Gastroesophageal sphincter (tissue), 4 donors: Measurements from ENCODE around the gene KRT25. TPM values are rescaled to one million over a fixed set of nuclear protein-coding genes. Genes with fewer than 3 reads are reported as not detected.

Experiments used
- ATAC-seq: fragments of 150-250 bp; one replicate; pipeline ENCODE4 v1.9.1; 2016; ENCODE audit warnings: mild to moderate bottlenecking, moderate library complexity
- H3K27ac ChIP-seq, 4 donors: fragments of 200-600 bp; sonication (generic) in 3 of 4; 1 replicate in 3 of 4; 2 replicates in 1 of 4; pipeline ENCODE4 v1.5.1; 2016 to 2019
- H3K27me3 ChIP-seq: fragments of 200-600 bp; sonication (generic); one replicate; pipeline ENCODE4 v1.5.1; 2019
- H3K36me3 ChIP-seq, 2 donors: fragments of 200-600 bp; sonication (generic); one replicate each; pipeline ENCODE4 v1.5.1; 2019; ENCODE audit warnings: control low read depth in 1 of 2
- H3K4me1 ChIP-seq, 3 donors: fragments of 200-600 bp; sonication (generic); 1 replicate in 2 of 3; 2 replicates in 1 of 3; pipeline ENCODE4 v1.5.1; 2016 to 2019; ENCODE audit warnings: control low read depth in 2 of 3
- H3K4me3 ChIP-seq, 2 donors: fragments of 200-600 bp; sonication (generic); one replicate each; pipeline ENCODE4 v1.5.1; 2019; ENCODE audit warnings: mild to moderate bottlenecking in 1 of 2, moderate library complexity in 1 of 2
- H3K9me3 ChIP-seq, 3 donors: fragments of 200-600 bp; sonication (generic); one replicate each; pipeline ENCODE4 v1.5.1; 2017 to 2019; ENCODE audit warnings: control low read depth in 2 of 3
- EP300 ChIP-seq: sonication (generic); formaldehyde crosslinking; IDR thresholded peaks from one replicate; pipeline ENCODE4 v1.6.1; 2017; ENCODE audit warnings: antibody characterized with exemption, mild to moderate bottlenecking
- POLR2A ChIP-seq, 2 donors: fragments of 450-650 bp; IDR thresholded peaks; one replicate each; pipeline ENCODE4 v1.6.1; 2017; ENCODE audit warnings: antibody characterized with exemption in 2 of 2, mild to moderate bottlenecking in 2 of 2, moderate library complexity in 1 of 2
- POLR2AphosphoS5 ChIP-seq: sonication (generic); formaldehyde crosslinking; IDR thresholded peaks from one replicate; pipeline ENCODE4 v1.6.1; 2017; ENCODE audit warnings: antibody characterized with exemption
- WGBS, 2 donors: methylation state at CpG; one replicate each; pipeline ENCODE4 v1.1.5; 2018; ENCODE audit warnings: low coverage in 1 of 2; 5-methylcytosine and 5-hydroxymethylcytosine counted together
- total RNA-seq, 4 donors: library from RNA; depleted of rRNA; stranded (reverse); fragments of >200 nt; gene quantifications; one replicate each; pipeline ENCODE4 v1.1.0, GENCODE V29; 2016
- TF ChIP-seq, protein P1 (sequence below), 4 experiments: fragments of 200-600 bp in 2 of 4; fragments of 450-650 bp in 2 of 4; sonication (generic) in 1 of 4; IDR thresholded peaks; one replicate each; pipeline ENCODE4 v1.5.1; 2017 to 2019; ENCODE audit warnings: antibody characterized with exemption in 4 of 4, mild to moderate bottlenecking in 2 of 4, moderate library complexity in 2 of 4

KRT25 gene
- total RNA-seq, 4 donors from 2014 or later: not detected

DNA sequence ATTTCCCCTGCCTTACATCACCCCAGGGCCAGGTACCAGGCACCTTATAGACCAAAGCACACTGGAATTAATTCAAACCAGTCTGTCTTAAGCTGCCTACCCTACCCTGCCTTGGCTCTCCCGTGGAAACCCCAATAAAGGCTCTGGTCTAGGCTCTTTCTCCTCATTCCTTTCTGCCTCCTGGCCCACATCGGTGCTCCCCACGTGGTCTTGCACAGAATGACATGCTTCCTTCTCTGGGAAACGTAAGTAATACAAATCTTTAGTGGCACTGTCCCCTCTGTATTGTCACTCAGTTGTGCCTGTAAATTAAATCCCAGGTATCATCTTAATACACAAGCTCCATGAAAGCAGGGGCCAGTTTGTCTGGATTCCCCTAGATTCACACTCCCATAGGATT is 16.6 kb downstream of the KRT25 start:
- Histone ChIP-seq H3K27me3 (peaks cover 26% of the 10 kb centered on the region), H3K4me1 (no peaks in the 10 kb centered on the region), H3K9me3 (peaks cover 0 to 21% (median 0%) of the 10 kb centered on the region in 3 donors), H3K36me3 (no peaks in the 10 kb centered on the region), H3K4me3 (no peak overlapping the region), H3K27ac (no peak overlapping the region)
- WGBS, 2 donors: 48 to 65% methylated on average over 4 of the region's 4 CpGs
- no peak for TF ChIP-seq POLR2AphosphoS5
- TF ChIP-seq, protein P1, sequence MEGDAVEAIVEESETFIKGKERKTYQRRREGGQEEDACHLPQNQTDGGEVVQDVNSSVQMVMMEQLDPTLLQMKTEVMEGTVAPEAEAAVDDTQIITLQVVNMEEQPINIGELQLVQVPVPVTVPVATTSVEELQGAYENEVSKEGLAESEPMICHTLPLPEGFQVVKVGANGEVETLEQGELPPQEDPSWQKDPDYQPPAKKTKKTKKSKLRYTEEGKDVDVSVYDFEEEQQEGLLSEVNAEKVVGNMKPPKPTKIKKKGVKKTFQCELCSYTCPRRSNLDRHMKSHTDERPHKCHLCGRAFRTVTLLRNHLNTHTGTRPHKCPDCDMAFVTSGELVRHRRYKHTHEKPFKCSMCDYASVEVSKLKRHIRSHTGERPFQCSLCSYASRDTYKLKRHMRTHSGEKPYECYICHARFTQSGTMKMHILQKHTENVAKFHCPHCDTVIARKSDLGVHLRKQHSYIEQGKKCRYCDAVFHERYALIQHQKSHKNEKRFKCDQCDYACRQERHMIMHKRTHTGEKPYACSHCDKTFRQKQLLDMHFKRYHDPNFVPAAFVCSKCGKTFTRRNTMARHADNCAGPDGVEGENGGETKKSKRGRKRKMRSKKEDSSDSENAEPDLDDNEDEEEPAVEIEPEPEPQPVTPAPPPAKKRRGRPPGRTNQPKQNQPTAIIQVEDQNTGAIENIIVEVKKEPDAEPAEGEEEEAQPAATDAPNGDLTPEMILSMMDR (IDR thresholded peaks at IDR 0.05): no peak
- TF ChIP-seq EP300: no peak
- TF ChIP-seq POLR2A (IDR thresholded peaks at IDR 0.05): no peak
- no peak for ATAC-seq

DNA sequence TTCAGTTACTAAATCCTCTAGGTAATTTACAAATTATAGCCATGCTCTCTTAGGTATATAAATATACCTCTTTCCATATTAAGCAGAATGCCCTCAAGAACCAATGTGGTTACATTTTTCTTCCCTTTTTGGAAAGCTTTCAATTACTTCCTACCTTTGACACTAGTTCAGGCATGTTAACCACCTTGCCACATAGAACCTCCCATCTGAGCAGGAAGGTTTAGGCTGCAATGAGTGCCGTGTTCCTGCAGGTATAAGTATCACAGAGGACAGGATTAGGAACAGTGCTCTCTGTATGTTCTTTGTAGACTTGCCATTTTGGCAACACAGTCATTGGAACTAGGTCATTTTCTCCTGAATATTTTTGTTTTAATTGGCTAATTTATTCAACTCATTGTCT is 20.1 kb downstream of the KRT25 start:
- 60 to 100% methylated on average over 1 of the region's 1 CpG for WGBS, 2 donors
- H3K4me3 ChIP-seq: no peak overlapping the region
- no peaks in the 10 kb centered on the region for H3K36me3 ChIP-seq

DNA sequence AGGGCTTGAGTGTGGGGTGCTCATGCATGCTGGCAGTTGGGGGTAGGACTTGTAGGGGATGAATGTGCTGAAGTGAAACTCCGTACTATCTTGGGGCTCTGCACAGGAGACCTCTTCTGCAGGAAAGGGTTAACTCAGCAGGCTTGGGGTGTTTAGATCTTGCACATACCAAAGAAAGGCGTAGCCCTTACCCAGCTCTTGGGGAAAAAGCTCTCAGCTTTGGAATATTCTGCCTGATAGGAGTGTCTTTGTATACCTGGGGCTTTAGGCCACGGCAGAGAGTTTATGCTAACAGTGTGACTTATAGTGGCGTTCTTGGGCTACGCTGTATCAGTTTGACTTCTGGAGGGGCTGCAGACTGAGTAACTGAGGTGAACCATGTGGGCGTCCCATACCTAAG is 21.1 kb downstream of the KRT25 start:
- no peak overlapping the region for H3K27ac ChIP-seq
- no peaks in the 10 kb centered on the region for H3K4me1 ChIP-seq
- no peaks in the 10 kb centered on the region for H3K36me3 ChIP-seq
- peaks cover 16% of the 10 kb centered on the region for H3K27me3 ChIP-seq
- WGBS, 2 donors: 52 to 66% methylated on average over 4 to 6 of the region's 6 CpGs
- H3K4me3 ChIP-seq: no peak overlapping the region
- TF ChIP-seq, protein P1 (IDR thresholded peaks at IDR 0.05): no peak
- TF ChIP-seq EP300: no peak
- no peak for TF ChIP-seq POLR2AphosphoS5
- no peak for TF ChIP-seq POLR2A (IDR thresholded peaks at IDR 0.05)
- no peak for ATAC-seq
- no peaks in the 10 kb centered on the region for H3K9me3 ChIP-seq

More for the DNA sequence above, 20.1 kb downstream of the KRT25 start:
- Histone ChIP-seq H3K4me1 (no peaks in the 10 kb centered on the region), H3K27ac (no peak overlapping the region), H3K9me3 (no peaks in the 10 kb centered on the region), H3K27me3 (peaks cover 15% of the 10 kb centered on the region)
- TF ChIP-seq, protein P1 (IDR thresholded peaks at IDR 0.05): no peak
- no peak for TF ChIP-seq EP300
- no peak for TF ChIP-seq POLR2AphosphoS5
- no peak for TF ChIP-seq POLR2A (IDR thresholded peaks at IDR 0.05)
- ATAC-seq: no peak

DNA sequence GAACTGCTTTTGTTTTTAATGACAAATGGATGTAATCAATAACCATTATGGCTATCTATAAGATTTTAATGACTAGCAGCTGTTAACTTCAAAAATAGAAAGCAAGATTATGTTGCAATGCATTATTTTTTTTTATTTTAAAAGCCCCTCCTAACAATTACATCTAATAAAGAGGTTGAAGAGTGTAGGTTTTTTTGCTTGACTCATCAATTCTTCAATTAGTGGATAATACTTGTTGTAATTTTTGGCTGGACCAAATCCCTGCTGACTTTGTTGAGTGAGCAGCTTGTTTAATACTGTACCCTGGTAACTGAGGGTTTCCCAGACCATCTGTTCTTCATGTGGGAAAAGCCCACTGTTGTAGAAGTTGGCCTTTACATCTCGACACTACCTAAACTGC is 24.2 kb downstream of the KRT25 start:
- no peaks in the 10 kb centered on the region for H3K9me3 ChIP-seq
- WGBS, 2 donors: 75 to 80% methylated on average over 1 of the region's 1 CpG
- TF ChIP-seq EP300 (no peak), POLR2A (IDR thresholded peaks at IDR 0.05) (no peak), POLR2AphosphoS5 (no peak)
- TF ChIP-seq, protein P1 (IDR thresholded peaks at IDR 0.05): no peak
- no peak for ATAC-seq
- H3K4me1 ChIP-seq: no peaks in the 10 kb centered on the region
- peaks cover 13% of the 10 kb centered on the region for H3K27me3 ChIP-seq
- no peak overlapping the region for H3K27ac ChIP-seq
- no peaks in the 10 kb centered on the region for H3K36me3 ChIP-seq
- H3K4me3 ChIP-seq: no peak overlapping the region

DNA sequence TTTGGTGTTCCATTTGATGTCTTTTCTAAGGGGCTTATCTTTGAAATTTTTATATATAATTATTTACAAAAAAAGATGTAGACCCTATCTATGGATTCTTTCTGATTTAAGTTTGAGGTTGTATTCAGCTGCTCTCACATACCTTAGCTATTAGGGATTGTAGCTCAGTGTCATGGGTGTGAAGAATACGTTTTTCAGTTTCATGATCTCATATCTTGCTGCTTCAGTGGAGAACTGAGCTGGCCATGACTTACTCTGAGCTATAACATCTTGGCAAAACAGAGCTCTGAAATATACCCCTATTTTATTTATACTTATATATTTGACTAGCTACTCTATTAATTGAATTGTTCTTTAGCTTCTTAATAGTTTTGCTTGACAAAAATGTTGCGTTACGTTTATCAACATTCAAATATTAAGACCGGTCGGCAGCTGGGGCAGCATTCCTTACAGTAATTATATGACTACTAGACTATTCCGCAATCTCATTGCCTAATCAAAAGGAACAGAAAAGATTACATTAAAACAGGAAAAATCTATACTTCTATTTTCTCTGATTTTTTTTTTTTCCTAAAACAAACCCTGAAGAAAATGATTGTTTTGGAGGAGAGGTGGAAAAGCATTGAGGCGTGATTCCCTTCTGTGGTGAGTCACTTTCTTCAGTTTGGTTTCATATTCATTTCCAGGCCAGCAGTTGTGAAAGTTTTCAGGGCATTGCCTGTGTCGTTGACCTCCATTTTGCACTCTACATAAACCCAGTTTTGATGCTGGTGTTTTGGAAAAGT is 27.5 kb downstream of the KRT25 start:
- WGBS, 2 donors: 69 to 72% methylated on average over 6 to 8 of the region's 8 CpGs
- ATAC-seq: no peak
- peaks cover 23% of the 10 kb centered on the region for H3K27me3 ChIP-seq

More for the DNA sequence above, 27.5 kb downstream of the KRT25 start:
- Histone ChIP-seq H3K9me3 (no peaks in the 10 kb centered on the region), H3K4me3 (no peak overlapping the region), H3K4me1 (no peaks in the 10 kb centered on the region), H3K36me3 (no peaks in the 10 kb centered on the region), H3K27ac (no peak overlapping the region)
- TF ChIP-seq, protein P1 (IDR thresholded peaks at IDR 0.05): no peak
- no peak for TF ChIP-seq EP300
- no peak for TF ChIP-seq POLR2AphosphoS5
- TF ChIP-seq POLR2A (IDR thresholded peaks at IDR 0.05): no peak
